Cardiac septum (tissue), 1 donor: ENCODE results near the gene GRIA3. TPM values are rescaled to one million over a fixed set of nuclear protein-coding genes. Genes with fewer than 3 reads are reported as not detected.

Source experiments
- DNase-seq: peaks from one replicate; pipeline ENCODE4 v3.0.0-alpha.2; 2020; ENCODE audit warnings: low spot score
- intact Hi-C: fragments of 100-400 bp; cut with DNase I; formaldehyde crosslinking; loops from one replicate; pipeline ENCODE4 v1.14.0; 2022
- total RNA-seq: library from RNA; stranded (reverse); fragmentation: NEBNext Ultra II Directional; extraction: Animal tissue kit (Norgen Biotek cat#: 25700); gene quantifications from one replicate; pipeline ENCODE4 v1.2.1, GENCODE V29; 2021
- donor health status: DM: no; HTN: no; CAD: no.

GRIA3 gene
- total RNA-seq, 1 donor from 2014 or later, result 14.2 TPM

GRCh38 chrX:123189338-123189737, 5.3 kb downstream of the GRIA3 start:
- intact Hi-C loops, result loop anchor here (10.0 kb wide), 1 partner anchor 235 kb away; no protein-coding TSS in a partner anchor
- no peak for DNase-seq

- intact Hi-C loops, result no loop called here
Observed at GRCh38 chrX:123190096-123190495, 6.0 kb downstream of the GRIA3 start.

GRCh38 chrX:123193101-123193500, 9.0 kb downstream of the GRIA3 start:
- no peak for DNase-seq
- intact Hi-C loops, result no loop called here

More at GRCh38 chrX:123190096-123190495, 6.0 kb downstream of the GRIA3 start:
- DNase-seq, result no peak

- intact Hi-C loops, result no loop called here
- DNase-seq, result no peak
Observed at GRCh38 chrX:123199338-123199737, 15.3 kb downstream of the GRIA3 start.

- intact Hi-C loops, result no loop called here
- DNase-seq, result no peak
Observed at GRCh38 chrX:123201720-123202119, 17.6 kb downstream of the GRIA3 start.

GRCh38 chrX:123202523-123202922, 18.4 kb downstream of the GRIA3 start:
- DNase-seq, result no peak
- intact Hi-C loops, result no loop called here

- intact Hi-C loops, result no loop called here
- DNase-seq, result no peak
Observed at GRCh38 chrX:123203772-123204171, 19.7 kb downstream of the GRIA3 start.

- intact Hi-C loops, result no loop called here
- DNase-seq, result no peak
Observed at GRCh38 chrX:123206176-123206575, 22.1 kb downstream of the GRIA3 start.

GRCh38 chrX:123210252-123210651, 26.2 kb downstream of the GRIA3 start:
- intact Hi-C loops, result no loop called here

GRCh38 chrX:123215397-123216089, 31.5 kb downstream of the GRIA3 start:
- DNase-seq, result peak; percentile 79
- intact Hi-C loops, result no loop called here

More at GRCh38 chrX:123210252-123210651, 26.2 kb downstream of the GRIA3 start:
- no peak for DNase-seq

- intact Hi-C loops, result no loop called here
- no peak for DNase-seq
Observed at GRCh38 chrX:123217077-123217476, 33.0 kb downstream of the GRIA3 start.

GRCh38 chrX:123217728-123218127, 33.6 kb downstream of the GRIA3 start:
- no peak for DNase-seq

GRCh38 chrX:123219916-123220315, 35.8 kb downstream of the GRIA3 start:
- intact Hi-C loops, result no loop called here
- DNase-seq, result no peak

More at GRCh38 chrX:123217728-123218127, 33.6 kb downstream of the GRIA3 start:
- intact Hi-C loops, result no loop called here

- intact Hi-C loops, result no loop called here
- no peak for DNase-seq
Observed at GRCh38 chrX:123222920-123223319, 38.8 kb downstream of the GRIA3 start.

- DNase-seq, result no peak
- intact Hi-C loops, result no loop called here
Observed at GRCh38 chrX:123223409-123223808, 39.3 kb downstream of the GRIA3 start.

GRCh38 chrX:123223859-123224258, 39.8 kb downstream of the GRIA3 start:
- no peak for DNase-seq
- intact Hi-C loops, result no loop called here

- DNase-seq, result no peak
- intact Hi-C loops, result no loop called here
Observed at GRCh38 chrX:123230798-123231197, 46.7 kb downstream of the GRIA3 start.

GRCh38 chrX:123236859-123237258, 52.8 kb downstream of the GRIA3 start:
- intact Hi-C loops, result no loop called here
- no peak for DNase-seq

GRCh38 chrX:123237271-123237670, 53.2 kb downstream of the GRIA3 start:
- DNase-seq, result no peak
- intact Hi-C loops, result no loop called here

- intact Hi-C loops, result no loop called here
- DNase-seq, result no peak
Observed at GRCh38 chrX:123254457-123254856, 70.4 kb downstream of the GRIA3 start.

GRCh38 chrX:123256378-123256777, 72.3 kb downstream of the GRIA3 start:
- intact Hi-C loops, result no loop called here
- no peak for DNase-seq
